HG02938 (cell line): Measurements from ENCODE around the gene USP47.

Experiments used
- ATAC-seq: cut with Tn5 transposase; IDR thresholded peaks from one replicate; pipeline ENCODE4 v1.9.1; 2021; ENCODE audit warnings: mild to moderate bottlenecking, moderate library complexity; ENCODE audit not compliant: unreplicated experiment

USP47 gene

GRCh38 chr11:11996321-11997048 is 154.7 kb downstream of the USP47 start:
- no peak for ATAC-seq

DNA sequence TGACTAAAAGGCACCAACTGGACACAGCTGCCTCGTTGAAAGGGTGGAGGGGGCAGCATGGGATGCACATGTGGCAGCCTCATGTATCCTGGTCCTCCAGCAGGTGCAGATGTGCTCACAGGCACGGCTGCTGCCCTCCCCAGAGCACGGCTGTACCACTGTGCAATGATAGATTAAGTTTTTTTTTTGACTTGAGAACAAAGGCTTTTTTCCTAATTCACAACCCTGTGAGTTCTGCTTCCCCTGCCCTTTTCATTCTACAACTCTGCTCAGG is 155.2 kb downstream of the USP47 start:
- no peak for ATAC-seq

GRCh38 chr11:11998091-11998781 is 156.5 kb downstream of the USP47 start:
- ATAC-seq = no peak

- ATAC-seq = no peak
Observed at GRCh38 chr11:12001186-12001585, 159.4 kb downstream of the USP47 start.

DNA sequence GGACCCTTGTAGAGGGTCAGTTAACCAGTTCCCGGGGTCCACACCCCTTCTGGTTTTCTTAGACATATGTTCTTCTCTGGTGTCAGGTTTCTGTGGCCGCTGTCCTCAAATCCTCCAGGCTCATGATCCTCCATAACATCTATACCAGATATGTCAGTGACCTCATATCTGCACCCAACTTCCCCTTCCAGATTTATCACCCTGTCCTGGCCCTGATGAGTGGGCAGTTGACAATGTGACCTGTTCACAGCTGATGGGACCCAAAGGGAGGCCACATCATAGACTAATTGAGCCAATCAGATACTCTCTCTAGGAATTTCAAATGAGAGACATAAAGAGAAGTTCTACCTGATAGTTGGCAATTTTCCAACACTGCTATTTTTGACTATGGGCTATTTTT is 161.6 kb downstream of the USP47 start:
- ATAC-seq = no peak

GRCh38 chr11:12003815-12004214 is 162.0 kb downstream of the USP47 start:
- no peak for ATAC-seq

GRCh38 chr11:12005061-12005460 is 163.3 kb downstream of the USP47 start:
- no peak for ATAC-seq

- ATAC-seq = no peak
Observed at GRCh38 chr11:12005476-12005875, 163.7 kb downstream of the USP47 start.

DNA sequence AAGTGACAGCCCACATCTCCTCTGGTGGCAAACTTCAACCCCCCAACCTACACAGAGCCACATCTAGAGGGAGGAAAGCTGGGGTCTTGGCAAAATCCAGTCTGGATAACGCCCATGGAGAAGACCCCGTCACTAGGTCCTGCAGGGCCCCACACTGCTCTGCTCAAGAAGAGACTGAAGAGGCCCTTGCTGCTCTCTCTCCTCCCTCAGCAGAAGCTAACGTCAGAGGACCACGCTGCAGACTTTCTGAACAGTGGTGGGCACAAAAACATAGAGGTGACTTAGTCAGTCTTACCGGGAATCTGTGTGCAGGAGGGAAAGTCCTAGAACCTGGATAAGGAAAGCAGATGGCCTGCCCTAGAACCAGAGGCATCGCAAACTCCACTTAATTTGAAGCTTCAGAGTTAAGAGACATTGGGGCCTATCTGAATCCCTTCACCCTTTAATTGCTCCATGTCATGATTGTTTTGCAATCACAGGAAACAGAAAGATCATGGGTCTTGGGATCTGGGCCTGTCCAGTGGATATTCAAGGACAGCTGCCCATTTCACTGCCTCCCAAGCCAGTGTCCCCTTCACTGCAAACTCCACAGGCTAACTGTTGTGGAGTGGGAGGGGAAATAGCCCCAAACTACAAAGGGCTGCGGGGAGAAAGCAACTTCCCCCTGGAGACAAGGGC is 164.9 kb downstream of the USP47 start:
- ATAC-seq = no peak

- no peak for ATAC-seq
Observed at GRCh38 chr11:12007230-12007593, 165.4 kb downstream of the USP47 start.

GRCh38 chr11:12007769-12008737 is 166.3 kb downstream of the USP47 start, which contains the start of gene DKK3:
TSS of gene DKK3 (minus strand) at chr11:12008626. CDS start at chr11:12008582, 44 bp downstream.
- ATAC-seq = no peak
